ENCODE data around the gene PRICKLE1.

DNA sequence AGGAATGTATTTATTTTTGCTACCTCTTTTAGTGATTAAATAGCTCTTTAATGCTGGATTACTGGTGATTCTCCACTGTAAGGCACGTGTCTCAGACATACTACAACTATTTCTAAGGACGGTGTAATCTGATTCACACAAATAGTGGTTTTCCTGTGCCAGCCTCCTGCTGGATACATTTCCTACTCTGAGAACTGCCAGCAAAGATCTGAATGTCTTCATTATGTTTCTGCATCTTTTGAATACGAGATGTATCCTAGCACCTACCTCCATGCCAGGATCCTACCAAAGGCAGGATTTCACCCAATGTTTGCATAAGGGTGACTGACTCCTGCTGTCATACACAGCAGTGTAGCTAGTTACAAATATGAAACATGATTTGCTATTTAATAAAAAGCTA, 120.6 kb downstream of the PRICKLE1 start:
- TF ChIP-seq POLR2AphosphoS5 (IDR thresholded peaks at IDR 0.05; ENCODE audit: low read depth, low read length) (no peak), SIN3A (IDR thresholded peaks at IDR 0.05; ENCODE audit: borderline replicate concordance, insufficient read depth, low read depth, low read length) (no peak)
- TF ChIP-seq, protein P1, sequence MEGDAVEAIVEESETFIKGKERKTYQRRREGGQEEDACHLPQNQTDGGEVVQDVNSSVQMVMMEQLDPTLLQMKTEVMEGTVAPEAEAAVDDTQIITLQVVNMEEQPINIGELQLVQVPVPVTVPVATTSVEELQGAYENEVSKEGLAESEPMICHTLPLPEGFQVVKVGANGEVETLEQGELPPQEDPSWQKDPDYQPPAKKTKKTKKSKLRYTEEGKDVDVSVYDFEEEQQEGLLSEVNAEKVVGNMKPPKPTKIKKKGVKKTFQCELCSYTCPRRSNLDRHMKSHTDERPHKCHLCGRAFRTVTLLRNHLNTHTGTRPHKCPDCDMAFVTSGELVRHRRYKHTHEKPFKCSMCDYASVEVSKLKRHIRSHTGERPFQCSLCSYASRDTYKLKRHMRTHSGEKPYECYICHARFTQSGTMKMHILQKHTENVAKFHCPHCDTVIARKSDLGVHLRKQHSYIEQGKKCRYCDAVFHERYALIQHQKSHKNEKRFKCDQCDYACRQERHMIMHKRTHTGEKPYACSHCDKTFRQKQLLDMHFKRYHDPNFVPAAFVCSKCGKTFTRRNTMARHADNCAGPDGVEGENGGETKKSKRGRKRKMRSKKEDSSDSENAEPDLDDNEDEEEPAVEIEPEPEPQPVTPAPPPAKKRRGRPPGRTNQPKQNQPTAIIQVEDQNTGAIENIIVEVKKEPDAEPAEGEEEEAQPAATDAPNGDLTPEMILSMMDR (IDR thresholded peaks at IDR 0.05): no peak
- TF ChIP-seq, protein P2, sequence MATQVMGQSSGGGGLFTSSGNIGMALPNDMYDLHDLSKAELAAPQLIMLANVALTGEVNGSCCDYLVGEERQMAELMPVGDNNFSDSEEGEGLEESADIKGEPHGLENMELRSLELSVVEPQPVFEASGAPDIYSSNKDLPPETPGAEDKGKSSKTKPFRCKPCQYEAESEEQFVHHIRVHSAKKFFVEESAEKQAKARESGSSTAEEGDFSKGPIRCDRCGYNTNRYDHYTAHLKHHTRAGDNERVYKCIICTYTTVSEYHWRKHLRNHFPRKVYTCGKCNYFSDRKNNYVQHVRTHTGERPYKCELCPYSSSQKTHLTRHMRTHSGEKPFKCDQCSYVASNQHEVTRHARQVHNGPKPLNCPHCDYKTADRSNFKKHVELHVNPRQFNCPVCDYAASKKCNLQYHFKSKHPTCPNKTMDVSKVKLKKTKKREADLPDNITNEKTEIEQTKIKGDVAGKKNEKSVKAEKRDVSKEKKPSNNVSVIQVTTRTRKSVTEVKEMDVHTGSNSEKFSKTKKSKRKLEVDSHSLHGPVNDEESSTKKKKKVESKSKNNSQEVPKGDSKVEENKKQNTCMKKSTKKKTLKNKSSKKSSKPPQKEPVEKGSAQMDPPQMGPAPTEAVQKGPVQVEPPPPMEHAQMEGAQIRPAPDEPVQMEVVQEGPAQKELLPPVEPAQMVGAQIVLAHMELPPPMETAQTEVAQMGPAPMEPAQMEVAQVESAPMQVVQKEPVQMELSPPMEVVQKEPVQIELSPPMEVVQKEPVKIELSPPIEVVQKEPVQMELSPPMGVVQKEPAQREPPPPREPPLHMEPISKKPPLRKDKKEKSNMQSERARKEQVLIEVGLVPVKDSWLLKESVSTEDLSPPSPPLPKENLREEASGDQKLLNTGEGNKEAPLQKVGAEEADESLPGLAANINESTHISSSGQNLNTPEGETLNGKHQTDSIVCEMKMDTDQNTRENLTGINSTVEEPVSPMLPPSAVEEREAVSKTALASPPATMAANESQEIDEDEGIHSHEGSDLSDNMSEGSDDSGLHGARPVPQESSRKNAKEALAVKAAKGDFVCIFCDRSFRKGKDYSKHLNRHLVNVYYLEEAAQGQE (IDR thresholded peaks at IDR 0.05; ENCODE audit: insufficient read depth in 1 of 2, low read depth in 2 of 2, low read length in 1 of 2): no peak
